IMR-90 (cell line): ENCODE measurements around the gene ATXN1L. TPM values are rescaled to one million over a fixed set of nuclear protein-coding genes. Genes with fewer than 3 reads are reported as not detected.

ENCODE experiments used
- ATAC-seq: fragments of 200-7000 bp; cut with Tn5 transposase; 2 replicates; pipeline ENCODE4 v1.9.1; 2020; ENCODE audit warnings: low read depth, mild to moderate bottlenecking, moderate library complexity
- BruUV-seq: library from RNA; stranded (reverse); fragments of 400-500 nt; replicated peaks from 2 replicates; lab custom pipeline; 2021; lab: Mats Ljungman, UMichigan
- CTCF ChIA-PET: fragments of 300-600 bp; formaldehyde crosslinking; extraction: SDS; loops from one replicate; lab custom pipeline; 2021; ENCODE audit warnings: antibody characterized with exemption; lab: Yijun Ruan, JAX
- POLR2A ChIA-PET: fragments of 300-600 bp; sonication (Branson Sonifier 250); formaldehyde crosslinking; loops from one replicate; lab custom pipeline; 2022; ENCODE audit warnings: antibody characterized with exemption; ENCODE audit not compliant: unreplicated experiment; lab: Charles Lee
- DNase-seq: peaks from one replicate; pipeline ENCODE4 v3.0.0; 2013
- H2AFZ ChIP-seq: replicated peaks from 2 replicates; pipeline ENCODE3; 2013; ENCODE audit warnings: low read length, mild to moderate bottlenecking; ENCODE audit not compliant: poor library complexity
- H2AK5ac ChIP-seq: 2 replicates; pipeline ENCODE4 v1.6.1; 2013; ENCODE audit warnings: low read depth, low read length, inconsistent platforms
- H2AK9ac ChIP-seq: replicated peaks from 2 replicates; pipeline ENCODE3; 2013; ENCODE audit warnings: mild to moderate bottlenecking, low read depth, low read length, moderate library complexity; ENCODE audit not compliant: poor library complexity
- H2BK120ac ChIP-seq: 2 replicates; pipeline ENCODE4 v1.6.1; 2013; ENCODE audit warnings: low read depth, low read length, inconsistent platforms
- H2BK15ac ChIP-seq: 3 replicates; pipeline ENCODE4 v1.6.1; 2013; ENCODE audit warnings: low read depth, low read length, inconsistent platforms
- H2BK20ac ChIP-seq: 2 replicates; pipeline ENCODE4 v1.6.1; 2013; ENCODE audit warnings: low read depth, mild to moderate bottlenecking, inconsistent platforms, low read length, moderate library complexity
- H2BK5ac ChIP-seq: 2 replicates; pipeline ENCODE4 v1.6.1; 2013; ENCODE audit warnings: mild to moderate bottlenecking, low read depth, low read length, inconsistent platforms; ENCODE audit not compliant: poor library complexity, severe bottlenecking
- H3K14ac ChIP-seq: replicated peaks from 2 replicates; pipeline ENCODE4 v1.6.1; 2013; ENCODE audit warnings: low read depth, low read length, inconsistent platforms
- H3K18ac ChIP-seq: 2 replicates; pipeline ENCODE4 v1.6.1; 2013; ENCODE audit warnings: low read depth, low read length, control low read depth
- H3K23ac ChIP-seq: 2 replicates; pipeline ENCODE4 v1.6.1; 2013; ENCODE audit warnings: low read depth, low read length, inconsistent platforms
- H3K27ac ChIP-seq: 2 replicates; pipeline ENCODE4 v1.5.1; 2013; ENCODE audit warnings: mild to moderate bottlenecking, control low read depth, low read length; ENCODE audit not compliant: insufficient read depth
- H3K27me3 ChIP-seq: 2 replicates; pipeline ENCODE4 v1.6.1; 2013; ENCODE audit warnings: low read length; ENCODE audit not compliant: control insufficient read depth, insufficient read depth
- H3K36me3 ChIP-seq: 2 replicates; pipeline ENCODE4 v1.6.1; 2013; ENCODE audit warnings: low read length, mixed read lengths; ENCODE audit not compliant: control insufficient read depth, insufficient read depth
- H3K4ac ChIP-seq: 2 replicates; pipeline ENCODE4 v1.6.1; 2013; ENCODE audit warnings: low read depth, low read length, inconsistent platforms
- H3K4me1 ChIP-seq: 2 replicates; pipeline ENCODE4 v1.6.1; 2013; ENCODE audit warnings: low read length, mixed read lengths; ENCODE audit not compliant: control insufficient read depth, insufficient read depth
- H3K4me2 ChIP-seq: 2 replicates; pipeline ENCODE4 v1.6.1; 2013; ENCODE audit warnings: low read depth, mild to moderate bottlenecking, control low read depth, low read length, moderate library complexity
- H3K4me3 ChIP-seq: 2 replicates; pipeline ENCODE4 v1.5.1; 2013; ENCODE audit warnings: low read depth, mild to moderate bottlenecking, control low read depth, low read length, moderate library complexity; ENCODE audit not compliant: insufficient read depth
- H3K56ac ChIP-seq: 2 replicates; pipeline ENCODE4 v1.6.1; 2013; ENCODE audit warnings: low read length, inconsistent platforms; ENCODE audit not compliant: insufficient read depth; ENCODE audit errors: extremely low read depth
- H3K79me1 ChIP-seq, 2 experiments: 2 replicates each; pipeline ENCODE4 v1.6.1; 2013; ENCODE audit warnings: low read length in 2 of 2, inconsistent platforms in 1 of 2, low read depth in 1 of 2
- H3K9ac ChIP-seq: 2 replicates; pipeline ENCODE4 v1.6.1; 2013; ENCODE audit warnings: low read depth, low read length, control low read depth
- H3K9me1 ChIP-seq: 2 replicates; pipeline ENCODE4 v1.6.1; 2013; ENCODE audit warnings: low read length, inconsistent platforms; ENCODE audit not compliant: insufficient read depth
- H3K9me3 ChIP-seq: 2 replicates; pipeline ENCODE4 v1.6.1; 2013; ENCODE audit warnings: low read length; ENCODE audit not compliant: control insufficient read depth, insufficient read depth
- H4K20me1 ChIP-seq: 2 replicates; pipeline ENCODE4 v1.6.1; 2013; ENCODE audit warnings: low read length, inconsistent platforms; ENCODE audit not compliant: insufficient read depth
- H4K5ac ChIP-seq: 2 replicates; pipeline ENCODE4 v1.6.1; 2013; ENCODE audit warnings: mild to moderate bottlenecking, low read depth, low read length, control low read depth
- H4K8ac ChIP-seq, 2 experiments: 2 replicates each; pipeline ENCODE4 v1.6.1; 2013; ENCODE audit warnings: low read depth in 2 of 2, low read length in 2 of 2, control low read depth in 1 of 2, inconsistent platforms in 1 of 2
- H4K91ac ChIP-seq: 2 replicates; pipeline ENCODE4 v1.6.1; 2013; ENCODE audit warnings: low read depth, low read length, inconsistent platforms; ENCODE audit not compliant: insufficient read depth
- CEBPB ChIP-seq: IDR thresholded peaks from 2 replicates; pipeline ENCODE4 v1.6.1; 2012; ENCODE audit warnings: low read depth, low read length, improper control_type of control experiment
- CHD1 ChIP-seq: IDR thresholded peaks from 2 replicates; pipeline ENCODE4 v1.6.1; 2012; ENCODE audit warnings: low read depth, low read length, improper control_type of control experiment
- MAFK ChIP-seq: IDR thresholded peaks from 2 replicates; pipeline ENCODE4 v1.6.1; 2012; ENCODE audit warnings: low read depth, low read length, improper control_type of control experiment
- MXI1 ChIP-seq: IDR thresholded peaks from 2 replicates; pipeline ENCODE4 v1.6.1; 2012; ENCODE audit warnings: low read depth, mild to moderate bottlenecking, low read length, moderate library complexity, borderline replicate concordance
- POLR2A ChIP-seq: IDR thresholded peaks from 2 replicates; pipeline ENCODE4 v1.6.1; 2012; ENCODE audit warnings: mild to moderate bottlenecking, low read depth, low read length
- RAD21 ChIP-seq: IDR thresholded peaks from 2 replicates; pipeline ENCODE4 v1.6.1; 2012; ENCODE audit warnings: low read length, improper control_type of control experiment
- RCOR1 ChIP-seq: IDR thresholded peaks from 2 replicates; pipeline ENCODE4 v1.6.1; 2012; ENCODE audit warnings: mild to moderate bottlenecking, low read length, improper control_type of control experiment; ENCODE audit not compliant: insufficient replicate concordance
- WGBS, 2 experiments: methylation state at CpG; one replicate each; pipeline versions ENCODE4 v1.1.5 to v1.1.7; 2013; ENCODE audit warnings: missing lambda C conversion rate in 2 of 2; ENCODE audit not compliant: insufficient read length in 1 of 2; ENCODE audit errors: extremely low coverage in 2 of 2; 5-methylcytosine and 5-hydroxymethylcytosine counted together
- dilution Hi-C: fragments of 300-500 bp; cut with HindIII; formaldehyde crosslinking; loops from one replicate; pipeline ENCODE4 v1.14.3; 2018; ENCODE audit warnings: low sequenced_read_pairs; ENCODE audit not compliant: unreplicated experiment
- in situ Hi-C: fragments of 300-500 bp; cut with MboI; formaldehyde crosslinking; loops from 3 replicates; pipeline ENCODE4 v1.14.3; 2019; ENCODE audit warnings: low sequenced_read_pairs, inconsistent platforms, mixed read lengths
- intact Hi-C: fragments of 100-400 bp; cut with micrococcal nuclease; formaldehyde crosslinking; loops from 2 replicates; pipeline ENCODE4 v1.10.0; 2022
- polyA plus RNA-seq, 3 experiments: library from polyadenylated mRNA; depleted of rRNA; stranded (reverse); fragments of >200 nt; gene quantifications; 2 replicates each; pipeline ENCODE4 v1.2.3, GENCODE V29; 2012; ENCODE audit warnings: low replicate concordance in 1 of 3
- total RNA-seq: library from RNA; depleted of rRNA; stranded (reverse); fragments of >200 nt; gene quantifications from 2 replicates; pipeline ENCODE4 v1.2.3, GENCODE V29; 2012
- TF ChIP-seq, protein P1 (sequence below): conservative IDR thresholded peaks from 2 replicates; pipeline ENCODE4 v1.5.1; 2012; ENCODE audit warnings: mild to moderate bottlenecking, low read depth, low read length, improper control_type of control experiment
- TF ChIP-seq, protein P2 (sequence below): fragments of 150-350 bp; IDR thresholded peaks from 2 replicates; pipeline ENCODE4 v1.6.1; 2017; ENCODE audit warnings: mild to moderate bottlenecking, antibody characterized with exemption, low read length, low read depth
- TF ChIP-seq, protein P3 (sequence below): fragments of 150-350 bp; IDR thresholded peaks from 2 replicates; pipeline ENCODE4 v1.6.1; 2016; ENCODE audit warnings: low read depth, mild to moderate bottlenecking, low read length, moderate library complexity, borderline replicate concordance

The ATXN1L gene
- total and polyA plus RNA-seq, 2 of the 4 experiments (the other 2 are of a cell fraction), result 5.2 to 9.2 TPM

DNA sequence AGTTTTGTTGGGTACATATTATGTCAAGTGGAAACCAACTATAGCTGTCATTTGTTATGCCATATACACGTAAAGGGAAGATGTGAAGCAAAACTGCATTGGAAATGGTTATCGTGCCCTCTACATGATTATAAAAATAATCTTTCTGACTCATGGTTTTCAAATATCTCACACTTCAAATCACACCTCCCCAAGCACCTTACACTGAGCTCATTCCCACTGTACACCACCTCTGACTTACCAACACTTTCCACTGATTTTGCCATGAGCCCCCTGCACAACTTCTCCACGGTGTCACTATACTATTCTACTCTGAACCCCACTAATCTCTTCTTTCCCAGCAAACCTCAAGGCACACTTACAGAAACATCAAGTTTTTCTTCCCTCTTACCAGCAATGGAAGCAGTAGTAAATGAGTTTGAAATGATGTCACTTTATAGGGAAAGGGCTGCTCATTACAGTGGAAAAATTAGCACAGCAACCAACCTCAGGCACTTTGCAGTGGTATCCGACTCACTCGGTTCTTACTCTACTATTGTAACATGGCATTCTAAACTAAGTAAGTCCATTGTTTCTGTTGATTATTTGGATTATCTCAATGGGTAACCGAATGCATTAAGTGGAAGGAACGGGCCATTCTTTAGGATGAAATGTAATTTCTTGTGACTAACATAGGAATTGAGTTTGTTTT is 19.5 kb downstream of the ATXN1L start:
- ChIA-PET POLR2A (no interaction called here), CTCF (no interaction called here)
- dilution Hi-C loops, result no loop called here
- TF ChIP-seq, protein P1, sequence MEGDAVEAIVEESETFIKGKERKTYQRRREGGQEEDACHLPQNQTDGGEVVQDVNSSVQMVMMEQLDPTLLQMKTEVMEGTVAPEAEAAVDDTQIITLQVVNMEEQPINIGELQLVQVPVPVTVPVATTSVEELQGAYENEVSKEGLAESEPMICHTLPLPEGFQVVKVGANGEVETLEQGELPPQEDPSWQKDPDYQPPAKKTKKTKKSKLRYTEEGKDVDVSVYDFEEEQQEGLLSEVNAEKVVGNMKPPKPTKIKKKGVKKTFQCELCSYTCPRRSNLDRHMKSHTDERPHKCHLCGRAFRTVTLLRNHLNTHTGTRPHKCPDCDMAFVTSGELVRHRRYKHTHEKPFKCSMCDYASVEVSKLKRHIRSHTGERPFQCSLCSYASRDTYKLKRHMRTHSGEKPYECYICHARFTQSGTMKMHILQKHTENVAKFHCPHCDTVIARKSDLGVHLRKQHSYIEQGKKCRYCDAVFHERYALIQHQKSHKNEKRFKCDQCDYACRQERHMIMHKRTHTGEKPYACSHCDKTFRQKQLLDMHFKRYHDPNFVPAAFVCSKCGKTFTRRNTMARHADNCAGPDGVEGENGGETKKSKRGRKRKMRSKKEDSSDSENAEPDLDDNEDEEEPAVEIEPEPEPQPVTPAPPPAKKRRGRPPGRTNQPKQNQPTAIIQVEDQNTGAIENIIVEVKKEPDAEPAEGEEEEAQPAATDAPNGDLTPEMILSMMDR, result no peak
- TF ChIP-seq, protein P2, sequence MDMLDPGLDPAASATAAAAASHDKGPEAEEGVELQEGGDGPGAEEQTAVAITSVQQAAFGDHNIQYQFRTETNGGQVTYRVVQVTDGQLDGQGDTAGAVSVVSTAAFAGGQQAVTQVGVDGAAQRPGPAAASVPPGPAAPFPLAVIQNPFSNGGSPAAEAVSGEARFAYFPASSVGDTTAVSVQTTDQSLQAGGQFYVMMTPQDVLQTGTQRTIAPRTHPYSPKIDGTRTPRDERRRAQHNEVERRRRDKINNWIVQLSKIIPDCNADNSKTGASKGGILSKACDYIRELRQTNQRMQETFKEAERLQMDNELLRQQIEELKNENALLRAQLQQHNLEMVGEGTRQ, result no peak
- TF ChIP-seq RAD21, result no peak
- no peak for TF ChIP-seq CHD1
- no peak for TF ChIP-seq MAFK
- TF ChIP-seq, protein P3, sequence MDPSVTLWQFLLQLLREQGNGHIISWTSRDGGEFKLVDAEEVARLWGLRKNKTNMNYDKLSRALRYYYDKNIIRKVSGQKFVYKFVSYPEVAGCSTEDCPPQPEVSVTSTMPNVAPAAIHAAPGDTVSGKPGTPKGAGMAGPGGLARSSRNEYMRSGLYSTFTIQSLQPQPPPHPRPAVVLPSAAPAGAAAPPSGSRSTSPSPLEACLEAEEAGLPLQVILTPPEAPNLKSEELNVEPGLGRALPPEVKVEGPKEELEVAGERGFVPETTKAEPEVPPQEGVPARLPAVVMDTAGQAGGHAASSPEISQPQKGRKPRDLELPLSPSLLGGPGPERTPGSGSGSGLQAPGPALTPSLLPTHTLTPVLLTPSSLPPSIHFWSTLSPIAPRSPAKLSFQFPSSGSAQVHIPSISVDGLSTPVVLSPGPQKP, result no peak
- no peak for TF ChIP-seq POLR2A
- no peak for TF ChIP-seq MXI1
- TF ChIP-seq RCOR1, result no peak
- no peak for TF ChIP-seq CEBPB
- H2BK5ac ChIP-seq, result no peak overlapping the region
- no peak overlapping the region for H4K91ac ChIP-seq
- WGBS, 2 experiments, result no CpG with 5 or more reads among the region's 7 CpGs
- H3K4me1 ChIP-seq, result no peaks in the 10 kb centered on the region
- no peak overlapping the region for H3K14ac ChIP-seq
- no peak overlapping the region for H3K23ac ChIP-seq
- ATAC-seq (no peak), DNase-seq (no peak)
- H3K9me1 ChIP-seq, result no peaks in the 10 kb centered on the region
- BruUV-seq, result no TSS peak
- peaks cover 26% of the 10 kb centered on the region for H3K36me3 ChIP-seq
- H3K56ac ChIP-seq, result no peak overlapping the region
- H2AFZ ChIP-seq, result no peak overlapping the region
- no peak overlapping the region for H2BK120ac ChIP-seq
- H3K79me1 ChIP-seq, result peaks cover 6 to 7% of the 10 kb centered on the region in 2 experiments; a peak in 3 of 4 replicates
- no peak overlapping the region for H4K5ac ChIP-seq
- no peak overlapping the region for H3K4ac ChIP-seq
- H2BK15ac ChIP-seq, result no peak overlapping the region
- intact Hi-C loops, result no loop called here
- no peak overlapping the region for H3K18ac ChIP-seq
- H3K4me2 ChIP-seq, result no peak overlapping the region
- no peak overlapping the region for H2BK20ac ChIP-seq
- no peak overlapping the region for H4K8ac ChIP-seq
- H3K4me3 ChIP-seq, result no peak overlapping the region
- no peak overlapping the region for H3K9ac ChIP-seq
- in situ Hi-C loops, result no loop called here
- no peaks in the 10 kb centered on the region for H3K27me3 ChIP-seq
- H3K9me3 ChIP-seq, result no peaks in the 10 kb centered on the region
- no peak overlapping the region for H2AK9ac ChIP-seq
- no peaks in the 10 kb centered on the region; the same call in 1 of the 2 replicates for H4K20me1 ChIP-seq
- no peak overlapping the region for H2AK5ac ChIP-seq
- no peak overlapping the region for H3K27ac ChIP-seq
